HepG2 (cell line): Measurements from ENCODE around the gene ZNF276. TPM values are rescaled to one million over a fixed set of nuclear protein-coding genes. Genes with fewer than 3 reads are reported as not detected.

Experiments
- ATAC-seq: fragments of 200-7000 bp; cut with Tn5 transposase; 3 replicates; pipeline ENCODE4 v1.9.1; 2020; ENCODE audit warnings: mild to moderate bottlenecking, moderate library complexity
- BruUV-seq: library from RNA; stranded (reverse); fragments of 400-500 nt; replicated peaks from 2 replicates; lab custom pipeline; 2021; lab: Mats Ljungman, UMichigan
- CTCF ChIA-PET: fragments of 300-600 bp; formaldehyde crosslinking; extraction: SDS; loops from one replicate; lab custom pipeline; 2021; ENCODE audit warnings: low total read pairs, inconsistent platforms, low intra/inter-chr PET ratio; lab: Yijun Ruan, JAX
- POLR2A ChIA-PET: fragments of 350-600 bp; sonication (Branson Sonifier 250); formaldehyde crosslinking; loops from one replicate; lab custom pipeline; 2020; ENCODE audit warnings: antibody characterized with exemption, inconsistent platforms; lab: Yijun Ruan, JAX
- DNase-seq: peaks from one replicate; pipeline ENCODE4 v3.0.0-alpha.2; 2015; ENCODE audit warnings: low spot score
- FAIRE-seq: peaks from 3 replicates; lab custom pipeline; 2011; peaks lifted over from hg19 to GRCh38; lab: Jason Lieb, UNC
- H2AFZ ChIP-seq: one replicate; pipeline ENCODE4 v1.6.1; 2011; ENCODE audit warnings: low read length, inconsistent platforms
- H3K27ac ChIP-seq: fragments of 300-600 bp; 3 replicates; pipeline ENCODE4 v1.8.0; 2011; ENCODE audit warnings: mixed run types, mild to moderate bottlenecking, mixed read lengths, low read length, inconsistent platforms; ENCODE audit not compliant: insufficient read depth; ENCODE audit errors: extremely low read length
- H3K27me3 ChIP-seq, 2 experiments: fragments of 200-600 bp in 1 of 2; 2 replicates in 1 of 2; 3 replicates in 1 of 2; pipeline versions ENCODE4 v1.6.0 to v1.8.0; 2011; ENCODE audit warnings: low read length in 2 of 2, mild to moderate bottlenecking in 2 of 2, moderate library complexity in 2 of 2, inconsistent platforms in 1 of 2; ENCODE audit not compliant: insufficient read depth in 2 of 2, control insufficient read depth in 1 of 2
- H3K36me3 ChIP-seq, 2 experiments: fragments of 200-600 bp in 1 of 2; replicated peaks in 1 of 2; 2 replicates in 1 of 2; 3 replicates in 1 of 2; pipeline versions ENCODE4 v1.5.1 to v1.8.0; 2011; ENCODE audit warnings: low read length in 2 of 2, inconsistent platforms in 1 of 2; ENCODE audit not compliant: insufficient read depth in 2 of 2, control insufficient read depth in 1 of 2
- H3K4me1 ChIP-seq: 2 replicates; pipeline ENCODE4 v1.5.1; 2012; ENCODE audit warnings: low read length, inconsistent platforms; ENCODE audit not compliant: insufficient read depth
- H3K4me2 ChIP-seq: 2 replicates; pipeline ENCODE4 v1.6.0; 2011; ENCODE audit warnings: low read depth, low read length, inconsistent platforms
- H3K4me3 ChIP-seq, 3 experiments: fragments of 200-600 bp in 1 of 3; sonication (generic), shearing (Covaris generic) in 1 of 3; replicated peaks in 1 of 3; 2 replicates each; pipeline ENCODE4 v1.5.1; 2011 to 2016; ENCODE audit warnings: low read length in 3 of 3, inconsistent platforms in 2 of 3, low read depth in 2 of 3, mild to moderate bottlenecking in 2 of 3, control low read depth in 1 of 3, mixed read lengths in 1 of 3; ENCODE audit not compliant: insufficient read depth in 1 of 3
- H3K79me2 ChIP-seq: one replicate; pipeline ENCODE4 v1.6.1; 2011; ENCODE audit warnings: low read length, inconsistent platforms; ENCODE audit not compliant: insufficient read depth
- H3K9ac ChIP-seq: 2 replicates; pipeline ENCODE4 v1.6.0; 2011; ENCODE audit warnings: mild to moderate bottlenecking, low read depth, low read length, inconsistent platforms; ENCODE audit not compliant: insufficient read depth
- H3K9me3 ChIP-seq: 2 replicates; pipeline ENCODE4 v1.5.1; 2012; ENCODE audit warnings: mild to moderate bottlenecking, low read length
- H4K20me1 ChIP-seq: 2 replicates; pipeline ENCODE4 v1.6.0; 2011; ENCODE audit warnings: inconsistent platforms, mild to moderate bottlenecking, low read length, moderate library complexity; ENCODE audit not compliant: insufficient read depth
- CEBPB ChIP-seq: IDR thresholded peaks from 2 replicates; pipeline ENCODE4 v1.6.1; 2011; ENCODE audit warnings: low read depth, low read length, improper control_type of control experiment, borderline replicate concordance
- CEBPG ChIP-seq: IDR thresholded peaks from 2 replicates; pipeline ENCODE4 v1.6.1; 2016
- EP300 ChIP-seq, 3 experiments: sonication (generic) in 1 of 3; formaldehyde crosslinking in 1 of 3; IDR thresholded peaks; 2 replicates each; pipeline versions ENCODE4 v1.5.1 to v1.6.1; 2011 to 2020; ENCODE audit warnings: low read depth in 2 of 3, low read length in 2 of 3, borderline replicate concordance in 1 of 3, improper control_type of control experiment in 1 of 3, mild to moderate bottlenecking in 1 of 3, missing genetic modification reagents in 1 of 3, moderate library complexity in 1 of 3
- FOXC1 ChIP-seq: sonication (generic); formaldehyde crosslinking; IDR thresholded peaks from 2 replicates; pipeline ENCODE4 v1.8.0; 2022; ENCODE audit warnings: mild to moderate bottlenecking, missing genetic modification reagents, borderline replicate concordance
- HCFC1 ChIP-seq: fragments of 150-350 bp; IDR thresholded peaks from 2 replicates; pipeline ENCODE4 v1.6.1; 2014; ENCODE audit warnings: low read depth, low read length
- KDM4B ChIP-seq: sonication (generic); formaldehyde crosslinking; IDR thresholded peaks from 2 replicates; pipeline ENCODE4 v1.4.0; 2020; ENCODE audit warnings: missing genetic modification reagents
- RXRB ChIP-seq: IDR thresholded peaks from 2 replicates; pipeline ENCODE4 v1.6.1; 2016; ENCODE audit warnings: borderline replicate concordance, missing genetic modification reagents, missing compliant biosample characterization
- SALL1 ChIP-seq: sonication (generic); formaldehyde crosslinking; IDR thresholded peaks from 2 replicates; pipeline ENCODE4 v1.8.0; 2022; ENCODE audit warnings: mild to moderate bottlenecking, missing genetic modification reagents
- TBP ChIP-seq: sonication (generic); formaldehyde crosslinking; IDR thresholded peaks from 2 replicates; pipeline ENCODE4 v1.5.0; 2020; ENCODE audit warnings: missing genetic modification reagents
- WGBS: methylation state at CpG from one replicate; pipeline ENCODE4 v1.1.6; 2017; ENCODE audit warnings: low lambda C conversion rate; 5-methylcytosine and 5-hydroxymethylcytosine counted together
- in situ Hi-C: cut with HindIII; loops from 2 replicates; pipeline ENCODE4 v1.10.0; 2017; ENCODE audit warnings: low pct_unique_long_range_greater_than_20kb; ENCODE audit not compliant: extremely low pct_ligation_motif_present
- intact Hi-C: fragments of 100-400 bp; cut with micrococcal nuclease; formaldehyde crosslinking; loops from one replicate; pipeline ENCODE4 v1.10.0; 2022; ENCODE audit not compliant: unreplicated experiment
- polyA plus RNA-seq, 8 experiments: library from polyadenylated mRNA; depleted of rRNA in 3 of 8; stranded (reverse) in 7 of 8; unstranded in 1 of 8; fragments of >200 nt; fragmentation: Illumina TruSeq in 4 of 8; extraction: Trizol in 4 of 8; gene quantifications; 2 replicates each; pipeline versions ENCODE4 v1.2.1 to v1.2.3, GENCODE V29; 2011 to 2016; ENCODE audit warnings: low read depth in 4 of 8, missing spikeins in 1 of 8, mixed read lengths in 1 of 8; ENCODE audit not compliant: insufficient read depth in 1 of 8
- total RNA-seq, 5 experiments: library from RNA; depleted of rRNA; stranded (reverse); fragments of >200 nt; fragmentation: Illumina TruSeq; extraction: Trizol; gene quantifications; 2 replicates each; pipeline ENCODE4 v1.2.3, GENCODE V29; 2016; ENCODE audit warnings: low read depth in 1 of 5
- TF ChIP-seq, protein P1 (sequence below): sonication (generic); formaldehyde crosslinking; IDR thresholded peaks from 2 replicates; pipeline ENCODE4 v1.5.1; 2020; ENCODE audit warnings: missing genetic modification reagents, mild to moderate bottlenecking, borderline replicate concordance

The ZNF276 gene
- total and polyA plus RNA-seq, 2 of the 13 experiments (the other 11 are each of a cell fraction or from before 2014, with no cell fraction given) = 17.7 to 18.0 TPM

DNA sequence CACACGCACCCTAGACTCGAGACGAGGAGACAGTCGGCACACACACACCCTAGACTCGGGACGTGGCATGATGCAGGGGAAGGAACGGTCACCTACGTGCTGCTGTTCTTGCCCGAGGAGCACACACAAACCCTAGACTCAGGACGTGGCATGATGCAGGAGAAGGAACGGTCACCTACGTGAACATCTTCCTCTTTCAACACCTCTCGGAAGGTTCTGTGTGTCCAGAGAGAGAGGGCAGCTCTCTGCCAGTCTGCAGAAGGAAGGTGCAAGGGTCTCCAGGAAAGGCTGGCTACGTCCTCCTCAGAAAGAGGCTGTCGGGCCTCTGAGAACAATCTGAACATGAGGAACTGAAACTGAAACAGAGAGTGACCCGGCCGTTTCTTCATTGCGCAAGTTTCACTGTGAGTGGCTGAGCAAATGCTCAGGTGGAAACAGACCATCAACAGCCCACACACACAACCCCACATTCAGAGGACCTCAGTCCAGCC, 43.4 kb downstream of the ZNF276 start:
- no peak overlapping the region for H3K9ac ChIP-seq
- 89% methylated on average over 18 of the region's 18 CpGs for WGBS
- peak; percentile 97 for TF ChIP-seq CEBPB
- no peak for TF ChIP-seq RXRB (CRISPR knock-in tag)
- no peak for TF ChIP-seq TBP (CRISPR knock-in tag)
- TF ChIP-seq KDM4B (CRISPR knock-in tag) = no peak
- TF ChIP-seq CEBPG = peak; percentile 52
- H3K27me3 ChIP-seq = no peaks in the 10 kb centered on the region
- in situ Hi-C loops = no loop called here
- H3K36me3 ChIP-seq = peaks cover 48 to 85% of the 10 kb centered on the region in 2 experiments
- FAIRE-seq (no peak), DNase-seq (no peak), ATAC-seq (peak; percentile 30)
- POLR2A ChIA-PET = no interaction called here
- BruUV-seq = no TSS peak
- H3K4me3 ChIP-seq = no peak overlapping the region
- no peaks in the 10 kb centered on the region for H3K9me3 ChIP-seq
- CTCF ChIA-PET = no interaction called here
- no peaks in the 10 kb centered on the region for H3K79me2 ChIP-seq
- H3K4me1 ChIP-seq = no peaks in the 10 kb centered on the region
- H3K27ac ChIP-seq = no peak overlapping the region
- intact Hi-C loops = no loop called here
- no peaks in the 10 kb centered on the region for H4K20me1 ChIP-seq
- H2AFZ ChIP-seq = no peak overlapping the region
- H3K4me2 ChIP-seq = no peak overlapping the region

GRCh38 chr16:89765292-89765830, 44.0 kb downstream of the ZNF276 start:
- no TSS peak for BruUV-seq
- DNase-seq = no peak
- no peaks in the 10 kb centered on the region for H3K4me1 ChIP-seq
- 89% methylated on average over 9 of the region's 10 CpGs for WGBS
- no peaks in the 10 kb centered on the region for H3K79me2 ChIP-seq
- intact Hi-C loops = no loop called here
- H3K4me2 ChIP-seq = no peak overlapping the region
- no peaks in the 10 kb centered on the region for H3K27me3 ChIP-seq
- no peak overlapping the region for H3K9ac ChIP-seq
- no peak overlapping the region for H2AFZ ChIP-seq
- in situ Hi-C loops = no loop called here
- no peaks in the 10 kb centered on the region for H4K20me1 ChIP-seq
- ChIA-PET POLR2A (no interaction called here), CTCF (no interaction called here)
- peaks cover 49 to 85% of the 10 kb centered on the region in 2 experiments for H3K36me3 ChIP-seq
- H3K9me3 ChIP-seq = no peaks in the 10 kb centered on the region
- H3K27ac ChIP-seq = no peak overlapping the region
- H3K4me3 ChIP-seq = no peak overlapping the region
- no peak; the same call in 1 of the 3 replicates for ATAC-seq
- FAIRE-seq = no peak
- no peak for TF ChIP-seq FOXC1 (CRISPR knock-in tag)
- no peak for TF ChIP-seq HCFC1
- TF ChIP-seq EP300 (IDR thresholded peaks at IDR 0.05; ENCODE audit: low read depth in 2 of 2, low read length in 2 of 2) = no peak
- TF ChIP-seq EP300 (CRISPR knock-in tag; IDR thresholded peaks at IDR 0.05; ENCODE audit: borderline replicate concordance) = no peak
- TF ChIP-seq, protein P1, sequence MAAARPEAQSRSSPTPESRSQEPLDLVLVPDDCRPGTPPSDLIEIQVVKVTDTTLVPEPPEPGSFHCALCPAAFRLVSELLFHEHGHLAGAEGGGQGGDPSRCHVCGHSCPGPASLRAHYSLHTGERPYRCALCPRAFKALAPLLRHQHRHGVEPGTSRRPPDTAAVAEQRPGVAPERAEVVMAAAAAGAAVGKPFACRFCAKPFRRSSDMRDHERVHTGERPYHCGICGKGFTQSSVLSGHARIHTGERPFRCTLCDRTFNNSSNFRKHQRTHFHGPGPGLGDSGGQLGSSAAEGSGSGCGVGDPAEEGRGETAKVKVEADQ (CRISPR knock-in tag) = no peak
- TF ChIP-seq SALL1 = no peak
